SK-N-SH treated with all-trans-retinoic acid at 6 μM for 48 hours (cell line): ENCODE data around the gene FBXO30.

Source experiments
- ATAC-seq: fragments of 200-7000 bp; cut with Tn5 transposase; 3 replicates; pipeline ENCODE4 v1.9.1; 2020; ENCODE audit warnings: mild to moderate bottlenecking, moderate library complexity
- BACH2 ChIP-seq: fragments of 250-450 bp; sonication (Bioruptor Pico); IDR thresholded peaks from 2 replicates; pipeline ENCODE4 v1.9.0; 2021; ENCODE audit warnings: mild to moderate bottlenecking, borderline replicate concordance
- CREB5 ChIP-seq: fragments of 250-450 bp; sonication (Bioruptor Pico); IDR thresholded peaks from 2 replicates; pipeline ENCODE4 v1.5.1; 2020; ENCODE audit warnings: low read depth, mild to moderate bottlenecking, moderate library complexity
- CSDC2 ChIP-seq: fragments of 250-450 bp; sonication (Bioruptor Pico); IDR thresholded peaks from 2 replicates; pipeline ENCODE4 v1.5.0; 2020; ENCODE audit warnings: mild to moderate bottlenecking, moderate library complexity
- CSRNP3 ChIP-seq: fragments of 250-450 bp; sonication (Bioruptor Pico); IDR thresholded peaks from 2 replicates; pipeline ENCODE4 v1.5.1; 2021; ENCODE audit warnings: mild to moderate bottlenecking, moderate library complexity
- ESRRG ChIP-seq: fragments of 250-450 bp; sonication (Bioruptor Pico); IDR thresholded peaks from 2 replicates; pipeline ENCODE4 v1.6.1; 2021; ENCODE audit warnings: mild to moderate bottlenecking
- GLIS3 ChIP-seq: fragments of 250-450 bp; sonication (Bioruptor Pico); IDR thresholded peaks from 2 replicates; pipeline ENCODE4 v1.5.0; 2020; ENCODE audit warnings: mild to moderate bottlenecking, moderate library complexity
- ISL1 ChIP-seq: fragments of 250-450 bp; sonication (Bioruptor Pico); IDR thresholded peaks from 2 replicates; pipeline ENCODE4 v2.1.2; 2022; ENCODE audit warnings: mild to moderate bottlenecking, moderate library complexity
- OSR1 ChIP-seq: fragments of 250-450 bp; sonication (Bioruptor Pico); IDR thresholded peaks from 2 replicates; pipeline ENCODE4 v1.8.0; 2022; ENCODE audit warnings: moderate library complexity, mild to moderate bottlenecking, inconsistent platforms
- PATZ1 ChIP-seq: fragments of 250-450 bp; sonication (Bioruptor Pico); IDR thresholded peaks from 2 replicates; pipeline ENCODE4 v1.8.0; 2020; ENCODE audit warnings: mild to moderate bottlenecking, moderate library complexity, borderline replicate concordance
- POU6F1 ChIP-seq: fragments of 250-450 bp; sonication (Bioruptor Pico); IDR thresholded peaks from 2 replicates; pipeline ENCODE4 v1.8.0; 2021; ENCODE audit warnings: low read depth, mild to moderate bottlenecking, moderate library complexity, borderline replicate concordance
- RARB ChIP-seq: fragments of 250-450 bp; sonication (Bioruptor Pico); IDR thresholded peaks from 2 replicates; pipeline ENCODE4 v1.8.0; 2021; ENCODE audit warnings: mild to moderate bottlenecking, moderate library complexity
- SNAI2 ChIP-seq: fragments of 250-450 bp; sonication (Bioruptor Pico); IDR thresholded peaks from 2 replicates; pipeline ENCODE4 v1.5.0; 2020; ENCODE audit warnings: mild to moderate bottlenecking, moderate library complexity
- TCF4 ChIP-seq: fragments of 250-450 bp; sonication (Bioruptor Pico); IDR thresholded peaks from 2 replicates; pipeline ENCODE4 v1.8.0; 2021; ENCODE audit warnings: mild to moderate bottlenecking, moderate library complexity, borderline replicate concordance
- TOX ChIP-seq: fragments of 250-450 bp; sonication (Bioruptor Pico); IDR thresholded peaks from 2 replicates; pipeline ENCODE4 v1.8.0; 2021; ENCODE audit warnings: mild to moderate bottlenecking, moderate library complexity, borderline replicate concordance
- TSHZ2 ChIP-seq: fragments of 250-450 bp; sonication (Bioruptor Pico); IDR thresholded peaks from 2 replicates; pipeline ENCODE4 v1.5.0; 2020; ENCODE audit warnings: mild to moderate bottlenecking, moderate library complexity
- ZFP3 ChIP-seq: fragments of 250-450 bp; sonication (Bioruptor Pico); IDR thresholded peaks from 2 replicates; pipeline ENCODE4 v1.5.0; 2020; ENCODE audit warnings: mild to moderate bottlenecking, moderate library complexity
- ZFP30 ChIP-seq: fragments of 450-650 bp; formaldehyde crosslinking; IDR thresholded peaks from 2 replicates; pipeline ENCODE4 v1.5.0; 2022; ENCODE audit warnings: mild to moderate bottlenecking, moderate library complexity
- ZNF565 ChIP-seq: fragments of 450-650 bp; formaldehyde crosslinking; conservative IDR thresholded peaks from 2 replicates; pipeline ENCODE4 v1.5.0; 2020; ENCODE audit warnings: low read depth, mild to moderate bottlenecking, moderate library complexity
- ZNF8 ChIP-seq: fragments of 450-650 bp; formaldehyde crosslinking; IDR thresholded peaks from 2 replicates; pipeline ENCODE4 v1.5.0; 2020; ENCODE audit warnings: mild to moderate bottlenecking, moderate library complexity

Gene FBXO30

GRCh38 chr6:145818796-145819195 lies 4.2 kb upstream of the FBXO30 start:
- ATAC-seq, result no peak
- no peak for TF ChIP-seq ZFP30
- no peak for TF ChIP-seq GLIS3 (CRISPR knock-in tag)
- TF ChIP-seq SNAI2 (CRISPR knock-in tag), result no peak
- TF ChIP-seq TOX (CRISPR knock-in tag), result no peak
- TF ChIP-seq POU6F1, result no peak
- TF ChIP-seq TSHZ2 (CRISPR knock-in tag), result no peak
- no peak for TF ChIP-seq PATZ1 (CRISPR knock-in tag)
- TF ChIP-seq ESRRG (CRISPR knock-in tag), result no peak
- no peak for TF ChIP-seq OSR1
- TF ChIP-seq ZFP3, result no peak
- TF ChIP-seq CSRNP3 (CRISPR knock-in tag), result no peak
- TF ChIP-seq ZNF8 (CRISPR knock-in tag), result no peak
- TF ChIP-seq CSDC2 (CRISPR knock-in tag), result no peak
- no peak for TF ChIP-seq ZNF565 (CRISPR knock-in tag)
- TF ChIP-seq CREB5 (CRISPR knock-in tag), result no peak
- no peak for TF ChIP-seq RARB (CRISPR knock-in tag)
- TF ChIP-seq ISL1, result no peak
- TF ChIP-seq BACH2 (CRISPR knock-in tag), result no peak

GRCh38 chr6:145816392-145816791 lies 1.8 kb upstream of the FBXO30 start:
- TF ChIP-seq CSRNP3 (CRISPR knock-in tag) (no peak), POU6F1 (no peak), RARB (CRISPR knock-in tag) (no peak), ZNF8 (CRISPR knock-in tag) (no peak), TCF4 (no peak), GLIS3 (CRISPR knock-in tag) (no peak), ESRRG (CRISPR knock-in tag) (no peak), OSR1 (no peak), ZNF565 (CRISPR knock-in tag) (no peak), TSHZ2 (CRISPR knock-in tag) (no peak), ZFP30 (no peak), BACH2 (CRISPR knock-in tag) (no peak), CSDC2 (CRISPR knock-in tag) (no peak)
- no peak for ATAC-seq
